H9 (cell line): ENCODE data around the gene SOX21. TPM values are rescaled to one million over a fixed set of nuclear protein-coding genes. Genes with fewer than 3 reads are reported as not detected.

Experiments used
- DNase-seq: peaks from one replicate; pipeline ENCODE4 v3.0.0-alpha.2; 2017
- H2AFZ ChIP-seq: one replicate; pipeline ENCODE4 v1.6.1; 2013; ENCODE audit warnings: mild to moderate bottlenecking, low read length, control low read depth, moderate library complexity
- H2AK5ac ChIP-seq: 2 replicates; pipeline ENCODE4 v1.6.1; 2013; ENCODE audit warnings: low read length, control low read depth, mixed read lengths; ENCODE audit not compliant: insufficient read length
- H2BK120ac ChIP-seq: one replicate; pipeline ENCODE4 v1.6.1; 2013; ENCODE audit warnings: low read depth, mild to moderate bottlenecking, low read length, control low read depth, inconsistent platforms; ENCODE audit not compliant: poor library complexity, severe bottlenecking
- H2BK12ac ChIP-seq: 2 replicates; pipeline ENCODE4 v1.6.1; 2013; ENCODE audit warnings: low read length, control low read depth, mixed read lengths, low read depth; ENCODE audit not compliant: insufficient read length
- H2BK15ac ChIP-seq: 2 replicates; pipeline ENCODE4 v1.6.1; 2013; ENCODE audit warnings: low read depth, low read length, control low read depth
- H2BK20ac ChIP-seq: one replicate; pipeline ENCODE4 v1.6.1; 2013; ENCODE audit warnings: low read depth, mild to moderate bottlenecking, low read length, control low read depth, inconsistent platforms; ENCODE audit not compliant: poor library complexity, severe bottlenecking
- H2BK5ac ChIP-seq: 2 replicates; pipeline ENCODE4 v1.6.1; 2013; ENCODE audit warnings: low read length, control low read depth, mixed read lengths; ENCODE audit not compliant: insufficient read length
- H3K14ac ChIP-seq: 2 replicates; pipeline ENCODE4 v1.6.1; 2013; ENCODE audit warnings: low read length, control low read depth; ENCODE audit not compliant: insufficient read depth
- H3K18ac ChIP-seq: 2 replicates; pipeline ENCODE4 v1.6.1; 2013; ENCODE audit warnings: low read depth, mild to moderate bottlenecking, mixed read lengths, low read length, control low read depth; ENCODE audit not compliant: insufficient read length
- H3K23ac ChIP-seq: 2 replicates; pipeline ENCODE4 v1.6.1; 2013; ENCODE audit warnings: low read length, control low read depth, mixed read lengths, low read depth; ENCODE audit not compliant: insufficient read length
- H3K23me2 ChIP-seq: 2 replicates; pipeline ENCODE4 v1.6.1; 2013; ENCODE audit warnings: low read depth, mild to moderate bottlenecking, mixed read lengths, low read length, control low read depth; ENCODE audit not compliant: insufficient read length, poor library complexity, severe bottlenecking
- H3K27ac ChIP-seq: 2 replicates; pipeline ENCODE4 v1.5.1; 2013; ENCODE audit warnings: low read length, control low read depth, mixed read lengths, low read depth; ENCODE audit not compliant: insufficient read length
- H3K27me3 ChIP-seq: 2 replicates; pipeline ENCODE4 v1.6.1; 2013; ENCODE audit warnings: low read length, control low read depth, inconsistent platforms; ENCODE audit not compliant: insufficient read depth
- H3K4ac ChIP-seq: 2 replicates; pipeline ENCODE4 v1.6.1; 2013; ENCODE audit warnings: low read depth, mild to moderate bottlenecking, control low read depth, inconsistent platforms, low read length, moderate library complexity
- H3K4me1 ChIP-seq: 2 replicates; pipeline ENCODE4 v1.6.1; 2013; ENCODE audit warnings: low read length, control low read depth, inconsistent platforms; ENCODE audit not compliant: insufficient read depth
- H3K4me2 ChIP-seq: 2 replicates; pipeline ENCODE4 v1.6.1; 2013; ENCODE audit warnings: low read length, control low read depth, mixed read lengths; ENCODE audit not compliant: insufficient read length, insufficient read depth
- H3K56ac ChIP-seq: 2 replicates; pipeline ENCODE4 v1.6.1; 2013; ENCODE audit warnings: low read depth, mild to moderate bottlenecking, mixed read lengths, low read length, control low read depth; ENCODE audit not compliant: insufficient read length
- H3K79me1 ChIP-seq: 2 replicates; pipeline ENCODE4 v1.6.1; 2013; ENCODE audit warnings: low read depth, mild to moderate bottlenecking, moderate library complexity, low read length, control low read depth, inconsistent platforms; ENCODE audit not compliant: insufficient read depth, poor library complexity, severe bottlenecking
- H3K79me2 ChIP-seq: 2 replicates; pipeline ENCODE4 v1.6.1; 2013; ENCODE audit warnings: low read length, control low read depth, inconsistent platforms; ENCODE audit not compliant: insufficient read depth
- H3K9ac ChIP-seq: 2 replicates; pipeline ENCODE4 v1.6.1; 2013; ENCODE audit warnings: low read length, control low read depth, mixed read lengths; ENCODE audit not compliant: insufficient read length; ENCODE audit errors: extremely low read depth
- H3K9me3 ChIP-seq: one replicate; pipeline ENCODE4 v1.6.1; 2013; ENCODE audit warnings: low read depth, low read length, inconsistent platforms; ENCODE audit not compliant: control insufficient read depth
- H3T11ph ChIP-seq: one replicate; pipeline ENCODE4 v1.6.1; 2013; ENCODE audit warnings: mild to moderate bottlenecking, low read length, control low read depth, inconsistent platforms
- H4K20me1 ChIP-seq: one replicate; pipeline ENCODE4 v1.6.1; 2013; ENCODE audit not compliant: control insufficient read depth, insufficient read length, insufficient read depth
- H4K5ac ChIP-seq: 2 replicates; pipeline ENCODE4 v1.6.1; 2013; ENCODE audit warnings: low read depth, mild to moderate bottlenecking, mixed read lengths, low read length, control low read depth; ENCODE audit not compliant: insufficient read length
- H4K8ac ChIP-seq: replicated peaks from 2 replicates; pipeline ENCODE4 v1.6.1; 2013; ENCODE audit warnings: low read length, control low read depth, mixed read lengths, low read depth; ENCODE audit not compliant: insufficient read length
- H4K91ac ChIP-seq: 2 replicates; pipeline ENCODE4 v1.6.1; 2013; ENCODE audit warnings: low read depth, mild to moderate bottlenecking, moderate library complexity, mixed read lengths, low read length, control low read depth; ENCODE audit not compliant: insufficient read length
- H3K27ac Mint-ChIP-seq, 3 experiments: 2 replicates in 2 of 3; 3 replicates in 1 of 3; pipeline ENCODE4 v1.8.0; 2020 to 2021; ENCODE audit warnings: mixed read lengths in 3 of 3, mild to moderate bottlenecking in 1 of 3, moderate library complexity in 1 of 3
- H3K27me3 Mint-ChIP-seq: 2 replicates; pipeline ENCODE4 v1.8.0; 2021; ENCODE audit warnings: low read depth, mild to moderate bottlenecking, moderate library complexity, mixed read lengths
- H3K36me3 Mint-ChIP-seq, 3 experiments: 2 replicates in 2 of 3; 3 replicates in 1 of 3; pipeline ENCODE4 v1.8.0; 2020 to 2021; ENCODE audit warnings: low read depth in 3 of 3, mixed read lengths in 3 of 3; ENCODE audit not compliant: insufficient read depth in 1 of 3
- H3K4me1 Mint-ChIP-seq, 2 experiments: 2 replicates each; pipeline ENCODE4 v1.8.0; 2020; ENCODE audit warnings: mixed read lengths in 2 of 2
- H3K4me3 Mint-ChIP-seq, 2 experiments: 2 replicates in 1 of 2; 3 replicates in 1 of 2; pipeline ENCODE4 v1.8.0; 2020 to 2021; ENCODE audit warnings: mild to moderate bottlenecking in 2 of 2, mixed read lengths in 2 of 2, moderate library complexity in 1 of 2
- H3K9me3 Mint-ChIP-seq, 2 experiments: 2 replicates in 1 of 2; 3 replicates in 1 of 2; pipeline ENCODE4 v1.8.0; 2020; ENCODE audit warnings: mild to moderate bottlenecking in 2 of 2, mixed read lengths in 2 of 2, moderate library complexity in 1 of 2
- WGBS: extraction: QIAGEN DNeasy Blood & Tissue Kit; methylation state at CpG from one replicate; pipeline ENCODE4 v1.1.7; 2013; ENCODE audit warnings: missing lambda C conversion rate, low lambda C conversion rate, mixed read lengths; ENCODE audit not compliant: insufficient read length; ENCODE audit errors: extremely low coverage; 5-methylcytosine and 5-hydroxymethylcytosine counted together
- total RNA-seq: library from RNA; stranded (reverse); gene quantifications from 2 replicates; pipeline ENCODE4 v1.2.1, GENCODE V29; 2021
- TF ChIP-seq, protein P1 (sequence below): fragments of 200-600 bp; sonication (generic); conservative IDR thresholded peaks from 3 replicates; pipeline ENCODE4 v1.8.0; 2021; ENCODE audit warnings: antibody characterized with exemption, mild to moderate bottlenecking

The SOX21 gene
- total RNA-seq, 1 experiment from 2014 or later, result 38.4 TPM

DNA sequence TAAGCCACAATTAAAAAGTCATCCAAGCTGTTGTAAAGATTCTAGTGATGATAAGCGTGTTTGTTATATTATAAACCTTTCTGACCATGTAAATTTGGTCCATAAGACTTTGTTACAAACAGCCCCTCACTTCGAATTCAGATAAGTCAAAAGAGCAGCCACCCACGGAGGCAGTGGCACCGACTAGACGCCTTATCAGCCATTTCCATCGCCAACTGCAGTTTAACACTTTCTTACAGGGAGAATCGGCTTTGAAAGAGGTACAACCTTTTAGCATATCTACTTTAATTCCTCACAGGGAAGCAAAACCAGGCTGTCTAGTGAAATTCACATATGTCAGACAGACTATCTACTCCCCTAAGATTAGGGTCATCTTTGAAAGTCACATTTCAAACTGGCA is 47.5 kb downstream of the SOX21 start:
- no CpG with 5 or more reads among the region's 7 CpGs for WGBS

More for the DNA sequence above, 47.5 kb downstream of the SOX21 start:
- Mint-ChIP-seq H3K4me1 (peaks cover 27 to 34% of the 10 kb centered on the region in 2 experiments), H3K27me3 (peaks cover 2% of the 10 kb centered on the region), H3K4me3 (no peak overlapping the region), H3K9me3 (no peaks in the 10 kb centered on the region), H3K27ac (no peak overlapping the region), H3K36me3 (no peaks in the 10 kb centered on the region)
- Histone ChIP-seq H2BK20ac (no peak overlapping the region), H3K14ac (no peak overlapping the region), H3K4me1 (peaks cover 4% of the 10 kb centered on the region; the same call in 1 of the 2 replicates), H2BK120ac (no peak overlapping the region), H4K20me1 (no peaks in the 10 kb centered on the region), H2BK15ac (no peak overlapping the region), H2AFZ (no peak overlapping the region), H3K4ac (no peak overlapping the region), H3T11ph (no peak overlapping the region), H3K4me2 (no peak overlapping the region), H2BK12ac (no peak overlapping the region), H4K8ac (no peak overlapping the region), H4K91ac (no peak overlapping the region), H2AK5ac (no peak overlapping the region), H3K79me1 (no peaks in the 10 kb centered on the region), H3K23me2 (no peaks in the 10 kb centered on the region), H3K18ac (no peak overlapping the region), H3K27ac (no peak overlapping the region), H3K9me3 (no peaks in the 10 kb centered on the region), H3K27me3 (no peaks in the 10 kb centered on the region), H4K5ac (no peak overlapping the region), H3K23ac (no peak overlapping the region), H2BK5ac (no peak overlapping the region), H3K56ac (no peak overlapping the region), H3K79me2 (no peaks in the 10 kb centered on the region), H3K9ac (no peak overlapping the region)
- no peak for DNase-seq
- TF ChIP-seq, protein P1, sequence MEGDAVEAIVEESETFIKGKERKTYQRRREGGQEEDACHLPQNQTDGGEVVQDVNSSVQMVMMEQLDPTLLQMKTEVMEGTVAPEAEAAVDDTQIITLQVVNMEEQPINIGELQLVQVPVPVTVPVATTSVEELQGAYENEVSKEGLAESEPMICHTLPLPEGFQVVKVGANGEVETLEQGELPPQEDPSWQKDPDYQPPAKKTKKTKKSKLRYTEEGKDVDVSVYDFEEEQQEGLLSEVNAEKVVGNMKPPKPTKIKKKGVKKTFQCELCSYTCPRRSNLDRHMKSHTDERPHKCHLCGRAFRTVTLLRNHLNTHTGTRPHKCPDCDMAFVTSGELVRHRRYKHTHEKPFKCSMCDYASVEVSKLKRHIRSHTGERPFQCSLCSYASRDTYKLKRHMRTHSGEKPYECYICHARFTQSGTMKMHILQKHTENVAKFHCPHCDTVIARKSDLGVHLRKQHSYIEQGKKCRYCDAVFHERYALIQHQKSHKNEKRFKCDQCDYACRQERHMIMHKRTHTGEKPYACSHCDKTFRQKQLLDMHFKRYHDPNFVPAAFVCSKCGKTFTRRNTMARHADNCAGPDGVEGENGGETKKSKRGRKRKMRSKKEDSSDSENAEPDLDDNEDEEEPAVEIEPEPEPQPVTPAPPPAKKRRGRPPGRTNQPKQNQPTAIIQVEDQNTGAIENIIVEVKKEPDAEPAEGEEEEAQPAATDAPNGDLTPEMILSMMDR, result no peak
